CD14-positive monocyte (primary cell): ENCODE data around the gene COL5A2. TPM values are rescaled to one million over a fixed set of nuclear protein-coding genes. Genes with fewer than 3 reads are reported as not detected.

Source experiments
- DNase-seq, 3 donors: peaks; one replicate each; pipeline ENCODE4 v3.0.0-alpha.2; 2011 to 2022
- H2AFZ ChIP-seq: 2 replicates; pipeline ENCODE4 v1.6.0; 2012; ENCODE audit warnings: mild to moderate bottlenecking, low read depth, low read length, inconsistent platforms; ENCODE audit not compliant: insufficient read depth, poor library complexity, severe bottlenecking
- H3K27ac ChIP-seq, 2 donors: 1 replicate in 1 of 2; 2 replicates in 1 of 2; pipeline ENCODE4 v1.5.1; 2012 to 2013; ENCODE audit warnings: low read length in 2 of 2, control low read depth in 1 of 2, inconsistent platforms in 1 of 2, low read depth in 1 of 2, mild to moderate bottlenecking in 1 of 2
- H3K27me3 ChIP-seq, 2 donors: one replicate each; pipeline versions ENCODE4 v1.6.0 to v1.6.1; 2011 to 2013; ENCODE audit warnings: low read length in 2 of 2; ENCODE audit not compliant: control insufficient read depth in 2 of 2, insufficient read depth in 2 of 2
- H3K36me3 ChIP-seq, 2 donors: replicated peaks in 1 of 2; 1 replicate in 1 of 2; 2 replicates in 1 of 2; pipeline versions ENCODE4 v1.5.1 to v1.6.1; 2012 to 2013; ENCODE audit warnings: low read length in 2 of 2, control low read depth in 1 of 2, inconsistent platforms in 1 of 2, mild to moderate bottlenecking in 1 of 2; ENCODE audit not compliant: insufficient read depth in 2 of 2, control insufficient read depth in 1 of 2
- H3K4me1 ChIP-seq, 2 donors: 1 replicate in 1 of 2; 2 replicates in 1 of 2; pipeline versions ENCODE4 v1.5.1 to v1.6.1; 2012 to 2013; ENCODE audit warnings: low read length in 2 of 2, control low read depth in 1 of 2, inconsistent platforms in 1 of 2, mild to moderate bottlenecking in 1 of 2, moderate library complexity in 1 of 2; ENCODE audit not compliant: insufficient read depth in 2 of 2, control insufficient read depth in 1 of 2
- H3K4me2 ChIP-seq: replicated peaks from 2 replicates; pipeline ENCODE3; 2012; ENCODE audit warnings: low read length, moderate library complexity, mild to moderate bottlenecking; ENCODE audit not compliant: poor library complexity, severe bottlenecking; ENCODE audit errors: extremely low read depth
- H3K4me3 ChIP-seq, 3 experiments: fragments of 200-600 bp in 1 of 3; sonication (generic) in 1 of 3; replicated peaks in 1 of 3; 1 replicate in 2 of 3; 2 replicates in 1 of 3; pipeline ENCODE4 v1.5.1; 2011 to 2013; ENCODE audit warnings: low read length in 3 of 3, mild to moderate bottlenecking in 3 of 3, control low read depth in 2 of 3, low read depth in 2 of 3, inconsistent platforms in 1 of 3, moderate library complexity in 1 of 3
- H3K79me2 ChIP-seq: 2 replicates; pipeline ENCODE4 v1.6.0; 2012; ENCODE audit warnings: mild to moderate bottlenecking, control low read depth, inconsistent platforms, low read length, moderate library complexity; ENCODE audit not compliant: insufficient read depth
- H3K9ac ChIP-seq: 2 replicates; pipeline ENCODE4 v1.6.0; 2017; ENCODE audit warnings: low read length, mild to moderate bottlenecking; ENCODE audit not compliant: insufficient read depth, poor library complexity, severe bottlenecking
- H3K9me3 ChIP-seq, 2 donors: replicated peaks in 1 of 2; 1 replicate in 1 of 2; 2 replicates in 1 of 2; pipeline versions ENCODE4 v1.5.1 to v1.6.1; 2012 to 2013; ENCODE audit warnings: low read length in 2 of 2, control low read depth in 1 of 2; ENCODE audit not compliant: control insufficient read depth in 1 of 2, insufficient read depth in 1 of 2
- H4K20me1 ChIP-seq: 2 replicates; pipeline ENCODE4 v1.6.0; 2012; ENCODE audit warnings: mild to moderate bottlenecking, low read length, control low read depth, moderate library complexity; ENCODE audit not compliant: insufficient read depth
- H3K27ac Mint-ChIP-seq, 7 donors: one replicate each; pipeline ENCODE4 v1.8.0; 2020; ENCODE audit warnings: mild to moderate bottlenecking in 7 of 7, mixed read lengths in 7 of 7, moderate library complexity in 6 of 7, inconsistent platforms in 2 of 7
- H3K27me3 Mint-ChIP-seq, 3 donors: one replicate each; pipeline ENCODE4 v1.8.0; 2021 to 2022; ENCODE audit warnings: low read depth in 3 of 3, mild to moderate bottlenecking in 3 of 3, mixed read lengths in 3 of 3, moderate library complexity in 3 of 3, inconsistent platforms in 1 of 3
- H3K36me3 Mint-ChIP-seq, 2 donors: one replicate each; pipeline ENCODE4 v1.8.0; 2020; ENCODE audit warnings: mixed read lengths in 2 of 2, inconsistent platforms in 1 of 2, mild to moderate bottlenecking in 1 of 2
- H3K4me1 Mint-ChIP-seq: one replicate; pipeline ENCODE4 v1.8.0; 2020; ENCODE audit warnings: mild to moderate bottlenecking, mixed read lengths
- H3K4me3 Mint-ChIP-seq, 2 donors: one replicate each; pipeline ENCODE4 v1.8.0; 2020; ENCODE audit warnings: mild to moderate bottlenecking in 2 of 2, mixed read lengths in 2 of 2, moderate library complexity in 1 of 2
- H3K9me3 Mint-ChIP-seq, 7 donors: one replicate each; pipeline ENCODE4 v1.8.0; 2020 to 2022; ENCODE audit warnings: mixed read lengths in 7 of 7, mild to moderate bottlenecking in 6 of 7, moderate library complexity in 6 of 7, inconsistent platforms in 2 of 7
- CTCF ChIP-seq: fragments of 200-600 bp; IDR thresholded peaks from one replicate; pipeline ENCODE4 v1.8.0; 2022; ENCODE audit warnings: antibody characterized with exemption, mild to moderate bottlenecking
- WGBS: methylation state at CpG from one replicate; pipeline ENCODE4 v1.1.5; 2013; ENCODE audit warnings: missing lambda C conversion rate; ENCODE audit not compliant: insufficient coverage; 5-methylcytosine and 5-hydroxymethylcytosine counted together
- intact Hi-C, 2 donors: fragments of 100-400 bp; cut with micrococcal nuclease; formaldehyde crosslinking; loops; one replicate each; pipeline versions ENCODE4 v1.15.0 to v1.15.1; 2023
- polyA plus RNA-seq, 3 donors: library from polyadenylated mRNA; depleted of rRNA in 1 of 3; unstranded in 2 of 3; stranded (reverse) in 1 of 3; fragments of 300-500 nt in 2 of 3; fragments of >200 nt in 1 of 3; fragmentation: Illumina TruSeq in 2 of 3; gene quantifications; 1 replicate in 2 of 3; 2 replicates in 1 of 3; pipeline ENCODE4 v1.2.3, GENCODE V29; 2012 to 2021

The COL5A2 gene
- polyA plus RNA-seq, 3 donors: 0.13 TPM; not detected in 2

GRCh38 chr2:189178054-189178453, 1.5 kb downstream of the COL5A2 start:
- H3K9ac ChIP-seq: no peak overlapping the region
- H3K79me2 ChIP-seq: no peaks in the 10 kb centered on the region
- no peak overlapping the region for H3K27ac Mint-ChIP-seq
- DNase-seq: no peak
- H3K4me1 ChIP-seq: no peaks in the 10 kb centered on the region
- no peak overlapping the region for H3K4me3 Mint-ChIP-seq
- WGBS: 80% methylated on average over 1 of the region's 2 CpGs
- no peak overlapping the region for H2AFZ ChIP-seq
- no peaks in the 10 kb centered on the region for H3K4me1 Mint-ChIP-seq
- peaks cover 10 to 19% (median 17%) of the 10 kb centered on the region in 3 donors for H3K27me3 Mint-ChIP-seq
- H3K27ac ChIP-seq: no peak overlapping the region
- no peak for TF ChIP-seq CTCF
- peaks cover 0 to 2% (median 0%) of the 10 kb centered on the region in 7 donors for H3K9me3 Mint-ChIP-seq
- H3K27me3 ChIP-seq: peaks cover 0 to 11% of the 10 kb centered on the region in 2 donors
- no peaks in the 10 kb centered on the region for H3K36me3 ChIP-seq
- H4K20me1 ChIP-seq: no peaks in the 10 kb centered on the region
- no peaks in the 10 kb centered on the region for H3K9me3 ChIP-seq
- intact Hi-C loops: no loop called here
- no peak overlapping the region for H3K4me3 ChIP-seq
- no peak overlapping the region for H3K4me2 ChIP-seq
- H3K36me3 Mint-ChIP-seq: no peaks in the 10 kb centered on the region

- Histone ChIP-seq H4K20me1 (no peaks in the 10 kb centered on the region), H3K4me1 (no peaks in the 10 kb centered on the region), H3K4me2 (no peak overlapping the region), H3K9ac (no peak overlapping the region), H2AFZ (no peak overlapping the region), H3K9me3 (no peaks in the 10 kb centered on the region), H3K79me2 (no peaks in the 10 kb centered on the region), H3K27ac (no peak overlapping the region), H3K36me3 (no peaks in the 10 kb centered on the region), H3K27me3 (peaks cover 0 to 11% of the 10 kb centered on the region in 2 donors), H3K4me3 (no peak overlapping the region)
- Mint-ChIP-seq H3K27ac (no peak overlapping the region), H3K27me3 (peaks cover 10 to 19% (median 17%) of the 10 kb centered on the region in 3 donors), H3K4me1 (no peaks in the 10 kb centered on the region), H3K9me3 (peaks cover 0 to 2% (median 0%) of the 10 kb centered on the region in 7 donors), H3K36me3 (no peaks in the 10 kb centered on the region), H3K4me3 (no peak overlapping the region)
- WGBS: no CpG with 5 or more reads among the region's 4 CpGs
- intact Hi-C loops: no loop called here
- TF ChIP-seq CTCF: no peak
- DNase-seq: no peak
Measured at GRCh38 chr2:189177251-189177840, 2.2 kb downstream of the COL5A2 start.
